Esophagus squamous epithelium (tissue), 5 donors: Measurements from ENCODE around the gene FNTB. TPM values are rescaled to one million over a fixed set of nuclear protein-coding genes. Genes with fewer than 3 reads are reported as not detected.

ENCODE experiments used
- DNase-seq: peaks from one replicate; lab custom pipeline; 2025; lab: John Stamatoyannopoulos, UW
- H3K27ac ChIP-seq, 4 donors: fragments of 200-600 bp; sonication (generic); one replicate each; pipeline ENCODE4 v1.5.1; 2016 to 2019; ENCODE audit warnings: mild to moderate bottlenecking in 1 of 4
- H3K27me3 ChIP-seq, 4 donors: fragments of 200-600 bp; sonication (generic); 1 replicate in 3 of 4; 2 replicates in 1 of 4; pipeline versions ENCODE4 v1.5.1 to v1.6.0; 2017 to 2021; ENCODE audit warnings: antibody characterized with exemption in 1 of 4
- H3K36me3 ChIP-seq, 3 donors: fragments of 200-600 bp; sonication (generic); one replicate each; pipeline ENCODE4 v1.5.1; 2016 to 2019
- H3K4me1 ChIP-seq, 3 donors: fragments of 200-600 bp; sonication (generic); one replicate each; pipeline ENCODE4 v1.5.1; 2017 to 2019
- H3K4me3 ChIP-seq, 4 donors: fragments of 200-600 bp; sonication (generic); 1 replicate in 3 of 4; 2 replicates in 1 of 4; pipeline ENCODE4 v1.5.1; 2016 to 2019; ENCODE audit warnings: mild to moderate bottlenecking in 2 of 4, moderate library complexity in 1 of 4
- H3K9me3 ChIP-seq, 3 donors: fragments of 200-600 bp; sonication (generic); one replicate each; pipeline ENCODE4 v1.5.1; 2016 to 2019
- CTCF ChIP-seq, 6 experiments: fragments of 450-650 bp in 4 of 6; fragments of 200-600 bp in 2 of 6; sonication (generic) in 2 of 6; IDR thresholded peaks; one replicate each; pipeline ENCODE4 v1.5.1; 2016 to 2019; ENCODE audit warnings: antibody characterized with exemption in 6 of 6, mild to moderate bottlenecking in 4 of 6, moderate library complexity in 4 of 6
- POLR2A ChIP-seq, 4 donors: fragments of 450-650 bp; IDR thresholded peaks; one replicate each; pipeline ENCODE4 v1.6.1; 2017; ENCODE audit warnings: antibody characterized with exemption in 4 of 4, mild to moderate bottlenecking in 4 of 4, moderate library complexity in 3 of 4
- WGBS, 2 donors: methylation state at CpG; one replicate each; pipeline ENCODE4 v1.1.5; 2018; 5-methylcytosine and 5-hydroxymethylcytosine counted together
- intact Hi-C: fragments of 100-400 bp; cut with DNase I; formaldehyde crosslinking; loops from one replicate; pipeline ENCODE4 v1.15.0; 2022
- total RNA-seq, 4 donors: library from RNA; depleted of rRNA; stranded (reverse); fragments of >200 nt; gene quantifications; one replicate each; pipeline ENCODE4 v1.1.0, GENCODE V29; 2016
- donor health status: DM: yes; HTN: yes; CAD: no.

FNTB gene
- total RNA-seq, 4 donors from 2014 or later: 16.2 to 20.4 (median 18.2) TPM

- Histone ChIP-seq H3K27ac (no peak overlapping the region), H3K4me3 (no peak overlapping the region), H3K9me3 (no peaks in the 10 kb centered on the region), H3K36me3 (peaks cover 0 to 63% (median 0%) of the 10 kb centered on the region in 3 donors), H3K4me1 (peaks cover 5 to 14% (median 6%) of the 10 kb centered on the region in 3 donors), H3K27me3 (no peaks in the 10 kb centered on the region)
- intact Hi-C loops: no loop called here
- TF ChIP-seq CTCF (IDR thresholded peaks at IDR 0.05): no peak
- DNase-seq: no peak
- 90 to 92% methylated on average over 8 to 9 of the region's 9 CpGs for WGBS, 2 donors
These were observed 54.2 kb downstream of the FNTB start for GRCh38 chr14:65040666-65041433.

- Histone ChIP-seq H3K9me3 (no peaks in the 10 kb centered on the region), H3K27me3 (no peaks in the 10 kb centered on the region), H3K4me3 (no peak overlapping the region), H3K36me3 (peaks cover 0 to 63% (median 0%) of the 10 kb centered on the region in 3 donors), H3K4me1 (peaks cover 0 to 14% (median 0%) of the 10 kb centered on the region in 3 donors), H3K27ac (no peak overlapping the region)
- no peak for DNase-seq
- intact Hi-C loops: no loop called here
- 85 to 93% methylated on average over 3 to 7 of the region's 7 CpGs for WGBS, 2 donors
- TF ChIP-seq CTCF (IDR thresholded peaks at IDR 0.05) (no peak), POLR2A (IDR thresholded peaks at IDR 0.05) (no peak)
These were observed 54.8 kb downstream of the FNTB start for GRCh38 chr14:65041434-65041915.

- H3K4me3 ChIP-seq: no peak overlapping the region
- H3K36me3 ChIP-seq: peaks cover 0 to 63% (median 0%) of the 10 kb centered on the region in 3 donors
- H3K9me3 ChIP-seq: no peaks in the 10 kb centered on the region
- H3K27me3 ChIP-seq: no peaks in the 10 kb centered on the region
- intact Hi-C loops: no loop called here
- WGBS, 2 donors: 72 to 96% methylated on average over 3 of the region's 3 CpGs
- H3K4me1 ChIP-seq: peaks cover 0 to 20% (median 2%) of the 10 kb centered on the region in 3 donors
- H3K27ac ChIP-seq: no peak overlapping the region
- no peak for TF ChIP-seq CTCF (IDR thresholded peaks at IDR 0.05)
- TF ChIP-seq POLR2A (IDR thresholded peaks at IDR 0.05): no peak
- no peak for DNase-seq
These were observed 55.6 kb downstream of the FNTB start for GRCh38 chr14:65042296-65042695.

GRCh38 chr14:65042731-65043372 is 56.2 kb downstream of the FNTB start:
- DNase-seq: no peak
- H3K27ac ChIP-seq: no peak overlapping the region

More at GRCh38 chr14:65042731-65043372, 56.2 kb downstream of the FNTB start:
- no peaks in the 10 kb centered on the region for H3K9me3 ChIP-seq
- TF ChIP-seq POLR2A (IDR thresholded peaks at IDR 0.05) (no peak), CTCF (IDR thresholded peaks at IDR 0.05) (no peak)
- peaks cover 0 to 59% (median 0%) of the 10 kb centered on the region in 3 donors for H3K36me3 ChIP-seq
- no peak overlapping the region for H3K4me3 ChIP-seq
- 68 to 79% methylated on average over 6 to 8 of the region's 8 CpGs for WGBS, 2 donors
- peaks cover 0 to 26% (median 6%) of the 10 kb centered on the region in 3 donors for H3K4me1 ChIP-seq
- no peaks in the 10 kb centered on the region for H3K27me3 ChIP-seq
- intact Hi-C loops: no loop called here
